GM20000 (cell line): ENCODE data around the gene CCDC195.

Experiments
- DNase-seq: peaks from one replicate; pipeline ENCODE4 v3.0.0; 2012; ENCODE audit warnings: low spot score
- CTCF ChIP-seq: IDR thresholded peaks from 2 replicates; pipeline ENCODE4 v1.5.1; 2012; ENCODE audit warnings: mild to moderate bottlenecking, control low read depth; ENCODE audit errors: extremely low read depth, missing control alignments

Gene CCDC195

GRCh38 chr2:224691563-224691962 is 24.6 kb downstream of the CCDC195 start:
- no peak for DNase-seq
- no peak for TF ChIP-seq CTCF

GRCh38 chr2:224690868-224691267 is 25.3 kb downstream of the CCDC195 start:
- DNase-seq: no peak
- TF ChIP-seq CTCF: no peak

- no peak for DNase-seq
- no peak for TF ChIP-seq CTCF
These were observed 26.6 kb downstream of the CCDC195 start for GRCh38 chr2:224689539-224689938.

GRCh38 chr2:224688997-224689396 is 27.2 kb downstream of the CCDC195 start:
- no peak for TF ChIP-seq CTCF
- no peak for DNase-seq

- no peak for DNase-seq
- no peak for TF ChIP-seq CTCF
These were observed 29.0 kb downstream of the CCDC195 start for GRCh38 chr2:224687156-224687555.

- TF ChIP-seq CTCF: no peak
- DNase-seq: no peak
These were observed 31.0 kb downstream of the CCDC195 start for GRCh38 chr2:224685121-224685520.

- no peak for DNase-seq
These were observed 34.0 kb downstream of the CCDC195 start for GRCh38 chr2:224682134-224682533.

More at GRCh38 chr2:224682134-224682533, 34.0 kb downstream of the CCDC195 start:
- no peak for TF ChIP-seq CTCF
